ENCODE measurements around the gene RASSF1. TPM values are rescaled to one million over a fixed set of nuclear protein-coding genes. Genes with fewer than 3 reads are reported as not detected.

RASSF1 gene
- total RNA-seq, 1 experiment from 2014 or later = 29.6 TPM

DNA sequence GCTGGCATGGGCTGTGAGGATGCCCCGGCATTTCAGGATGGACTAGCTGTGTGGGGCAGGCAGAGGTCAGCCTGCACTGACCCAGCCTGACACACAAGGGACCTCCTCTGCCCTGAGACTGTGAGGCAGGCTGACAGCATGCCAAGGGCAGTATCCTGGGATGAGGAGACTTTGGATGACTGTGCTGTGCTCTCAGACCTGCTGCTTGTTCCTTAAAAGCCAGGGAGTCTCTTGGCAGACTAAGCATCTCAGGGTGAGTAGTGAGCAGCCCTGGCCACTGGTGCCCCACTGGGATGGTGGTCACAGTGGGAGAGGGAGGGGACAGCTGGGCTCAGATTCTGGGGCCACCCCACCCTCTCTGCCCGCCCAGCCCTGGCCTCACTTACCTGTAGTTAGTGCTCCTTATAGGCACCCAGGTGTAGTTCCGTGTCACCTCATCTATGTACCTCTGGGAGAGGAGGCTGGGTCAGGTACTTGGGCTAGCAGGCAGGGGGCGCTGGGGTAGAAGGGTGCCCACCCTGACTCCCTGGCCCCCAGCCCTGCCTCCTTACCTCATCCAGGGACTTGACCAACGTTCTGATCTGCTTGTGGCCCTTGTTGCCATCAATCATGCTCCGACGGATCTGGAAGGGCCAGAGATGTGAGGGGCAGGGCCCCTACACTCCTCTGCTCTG is 34.8 kb upstream of the RASSF1 start:
- RAD21 ChIA-PET (ENCODE audit: low non-redundant PET in 1 of 2, low total read pairs in 2 of 2, uncharacterized antibody in 2 of 2, unreplicated experiment in 2 of 2) = no interaction called here
- H3K9ac ChIP-seq (ENCODE audit: low read length) = no peak overlapping the region
- BruUV-seq (replicated peaks) = no TSS peak
- no peaks in the 10 kb centered on the region for H3K36me3 ChIP-seq (ENCODE audit: control insufficient read depth in 1 of 2, insufficient read depth in 2 of 2, low read length in 2 of 2)
- 0 out of 2 replicates have a peak, but pooled peaks have one; percentile 20 for TF ChIP-seq RAD21 (IDR thresholded peaks at IDR 0.05; ENCODE audit: low read depth)
- no peak for TF ChIP-seq YY1 (IDR thresholded peaks at IDR 0.05; ENCODE audit: extremely low read depth, insufficient replicate concordance, low read depth, low read length)
- TF ChIP-seq, protein P1, sequence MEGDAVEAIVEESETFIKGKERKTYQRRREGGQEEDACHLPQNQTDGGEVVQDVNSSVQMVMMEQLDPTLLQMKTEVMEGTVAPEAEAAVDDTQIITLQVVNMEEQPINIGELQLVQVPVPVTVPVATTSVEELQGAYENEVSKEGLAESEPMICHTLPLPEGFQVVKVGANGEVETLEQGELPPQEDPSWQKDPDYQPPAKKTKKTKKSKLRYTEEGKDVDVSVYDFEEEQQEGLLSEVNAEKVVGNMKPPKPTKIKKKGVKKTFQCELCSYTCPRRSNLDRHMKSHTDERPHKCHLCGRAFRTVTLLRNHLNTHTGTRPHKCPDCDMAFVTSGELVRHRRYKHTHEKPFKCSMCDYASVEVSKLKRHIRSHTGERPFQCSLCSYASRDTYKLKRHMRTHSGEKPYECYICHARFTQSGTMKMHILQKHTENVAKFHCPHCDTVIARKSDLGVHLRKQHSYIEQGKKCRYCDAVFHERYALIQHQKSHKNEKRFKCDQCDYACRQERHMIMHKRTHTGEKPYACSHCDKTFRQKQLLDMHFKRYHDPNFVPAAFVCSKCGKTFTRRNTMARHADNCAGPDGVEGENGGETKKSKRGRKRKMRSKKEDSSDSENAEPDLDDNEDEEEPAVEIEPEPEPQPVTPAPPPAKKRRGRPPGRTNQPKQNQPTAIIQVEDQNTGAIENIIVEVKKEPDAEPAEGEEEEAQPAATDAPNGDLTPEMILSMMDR (IDR thresholded peaks at IDR 0.05 in 2 of 3, conservative IDR thresholded peaks at IDR 0.05 in 1 of 3; ENCODE audit: borderline replicate concordance in 1 of 3, insufficient read depth in 1 of 3, low read depth in 2 of 3, low read length in 2 of 3) = peak; percentile 6 to 37 (median 34); a peak in 3 of 6 replicates
- H3K9me3 ChIP-seq (ENCODE audit: control insufficient read depth in 1 of 2, insufficient read depth in 1 of 2, low read depth in 1 of 2, low read length in 2 of 2) = no peaks in the 10 kb centered on the region
- ATAC-seq (peak; percentile 60), DNase-seq (ENCODE audit: low read depth, low spot score) (no peak)
- no peaks in the 10 kb centered on the region for H3K79me2 ChIP-seq (ENCODE audit: insufficient read depth, low read length)
- POLR2A ChIA-PET = no interaction called here
- H3K4me2 ChIP-seq (ENCODE audit: low read length) = no peak overlapping the region
- CTCF ChIA-PET = no interaction called here
- no peaks in the 10 kb centered on the region for H4K20me1 ChIP-seq (ENCODE audit: insufficient read depth)
- no peak overlapping the region for H3K4me3 ChIP-seq (replicated peaks in 1 of 2; ENCODE audit: low read depth in 1 of 2, low read length in 2 of 2)
- H2AFZ ChIP-seq (ENCODE audit: low read depth, low read length, poor library complexity, severe bottlenecking) = no peak overlapping the region
- peaks cover 4% of the 10 kb centered on the region in 2 experiments; a peak in 2 of 4 replicates for H3K4me1 ChIP-seq (ENCODE audit: control insufficient read depth in 1 of 2, insufficient read depth in 2 of 2, low read length in 2 of 2)
- H3K27me3 ChIP-seq (ENCODE audit: insufficient read depth, low read length) = no peaks in the 10 kb centered on the region
- H3K27ac ChIP-seq (ENCODE audit: low read depth, low read length) = no peak overlapping the region
- H3K9me2 ChIP-seq (ENCODE audit: insufficient read depth) = no peaks in the 10 kb centered on the region
- intact Hi-C loops (cut with micrococcal nuclease) = no loop called here

GRCh38 chr3:50374363-50375257 is 34.0 kb upstream of the RASSF1 start:
- no peaks in the 10 kb centered on the region for H3K9me2 ChIP-seq (ENCODE audit: insufficient read depth)
- peaks cover 4% of the 10 kb centered on the region in 2 experiments; a peak in 2 of 4 replicates for H3K4me1 ChIP-seq (ENCODE audit: control insufficient read depth in 1 of 2, insufficient read depth in 2 of 2, low read length in 2 of 2)
- ChIA-PET POLR2A (no interaction called here), RAD21 (ENCODE audit: low non-redundant PET in 1 of 2, low total read pairs in 2 of 2, uncharacterized antibody in 2 of 2, unreplicated experiment in 2 of 2) (no interaction called here), CTCF (no interaction called here)
- H3K36me3 ChIP-seq (ENCODE audit: control insufficient read depth in 1 of 2, insufficient read depth in 2 of 2, low read length in 2 of 2) = no peaks in the 10 kb centered on the region
- H3K79me2 ChIP-seq (ENCODE audit: insufficient read depth, low read length) = no peaks in the 10 kb centered on the region
- DNase-seq (ENCODE audit: low read depth, low spot score) (no peak), ATAC-seq (no peak)
- no TSS peak for BruUV-seq (replicated peaks)
- no peaks in the 10 kb centered on the region for H4K20me1 ChIP-seq (ENCODE audit: insufficient read depth)
- no peak overlapping the region for H3K9ac ChIP-seq (ENCODE audit: low read length)
- no peaks in the 10 kb centered on the region for H3K27me3 ChIP-seq (ENCODE audit: insufficient read depth, low read length)
- no peaks in the 10 kb centered on the region for H3K9me3 ChIP-seq (ENCODE audit: control insufficient read depth in 1 of 2, insufficient read depth in 1 of 2, low read depth in 1 of 2, low read length in 2 of 2)
- intact Hi-C loops (cut with micrococcal nuclease) = no loop called here
- no peak overlapping the region for H2AFZ ChIP-seq (ENCODE audit: low read depth, low read length, poor library complexity, severe bottlenecking)
- H3K4me3 ChIP-seq (replicated peaks in 1 of 2; ENCODE audit: low read depth in 1 of 2, low read length in 2 of 2) = no peak overlapping the region
- H3K27ac ChIP-seq (ENCODE audit: low read depth, low read length) = no peak overlapping the region
- no peak overlapping the region for H3K4me2 ChIP-seq (ENCODE audit: low read length)
- TF ChIP-seq JUND (IDR thresholded peaks at IDR 0.05) = no peak
- TF ChIP-seq POLR2AphosphoS5 (IDR thresholded peaks at IDR 0.05; ENCODE audit: low read depth, low read length) = no peak
- no peak for TF ChIP-seq ZFX (IDR thresholded peaks at IDR 0.05)
- no peak for TF ChIP-seq ZBTB33 (IDR thresholded peaks at IDR 0.05; ENCODE audit: extremely low read depth, insufficient replicate concordance, low read length)
- no peak for TF ChIP-seq SIN3A (IDR thresholded peaks at IDR 0.05; ENCODE audit: low read depth)
- TF ChIP-seq EGR1 (IDR thresholded peaks at IDR 0.05; ENCODE audit: low read depth) = no peak
- TF ChIP-seq ELF1 (IDR thresholded peaks at IDR 0.05; ENCODE audit: borderline replicate concordance, low read depth) = no peak
